Myocyte (in vitro differentiated cells): ENCODE results near the gene ROCK2. TPM values are rescaled to one million over a fixed set of nuclear protein-coding genes. Genes with fewer than 3 reads are reported as not detected.

ENCODE experiments used
- DNase-seq: peaks from one replicate; pipeline ENCODE4 v3.0.0-alpha.2; 2012; ENCODE audit warnings: low read depth
- total RNA-seq: library from RNA; depleted of rRNA; stranded (reverse); fragments of >200 nt; gene quantifications from 2 replicates; pipeline ENCODE4 v1.2.3, GENCODE V29; 2014

ROCK2 gene
- total RNA-seq, 1 donor from 2014 or later, result 41.1 TPM

- no peak for DNase-seq
Measured at GRCh38 chr2:11131166-11131920, 213.1 kb downstream of the ROCK2 start.

Other genes with a start within 250 kb of the ROCK2 start
- 39.4 and 42.6 TPM in 2 replicates for gene SLC66A3, start 189.2 kb downstream of the ROCK2 start, total RNA-seq
- 29.1 and 34.5 TPM in 2 replicates for gene E2F6, start 121.5 kb upstream of the ROCK2 start, total RNA-seq
- gene GREB1, start 189.4 kb upstream of the ROCK2 start, total RNA-seq, result 0.24 and 0.52 TPM in 2 replicates